ENCODE measurements around the gene FOXL1.

FOXL1 gene

DNA sequence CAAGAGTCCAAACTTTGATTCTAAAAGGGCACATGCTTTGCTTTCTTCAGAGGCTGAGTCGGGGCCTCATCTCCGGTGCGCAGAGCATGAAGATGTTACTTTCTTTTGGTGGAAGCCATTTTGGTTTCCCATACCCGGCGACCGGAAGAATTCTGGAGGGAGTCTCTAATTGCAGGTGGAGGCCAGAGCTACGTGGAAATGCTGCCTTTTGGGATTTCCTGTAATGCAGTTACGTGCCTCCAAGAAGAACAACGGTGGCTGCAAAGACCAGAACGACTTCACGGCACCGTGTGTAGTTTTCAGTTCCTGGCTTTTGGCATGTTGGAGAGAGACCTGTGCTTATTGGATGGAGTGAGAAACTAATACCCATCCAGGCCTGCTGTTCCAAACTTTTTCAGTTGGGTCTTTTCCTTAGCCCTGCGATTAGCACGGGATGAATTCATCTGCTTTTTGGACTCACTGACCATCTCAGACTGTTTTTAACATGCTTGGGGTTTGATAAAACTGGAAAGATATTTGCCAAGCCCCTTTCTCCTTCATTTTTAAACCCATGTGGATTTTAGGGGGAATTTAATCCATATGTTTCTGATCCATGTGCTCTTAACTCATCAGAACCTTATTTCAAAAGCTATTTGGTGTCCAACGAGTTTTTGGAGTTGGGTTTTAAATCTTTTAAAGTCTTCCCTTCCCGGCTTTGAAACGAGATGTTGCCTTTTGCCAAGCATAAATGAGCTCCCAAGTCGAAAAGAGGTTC is 19.0 kb downstream of the FOXL1 start:
- in situ Hi-C loops (cut with HindIII; ENCODE audit: low pct_unique_long_range_greater_than_20kb, low sequenced_read_pairs): no loop called here
- TF ChIP-seq JUND (IDR thresholded peaks at IDR 0.05; ENCODE audit: low read depth): no peak
- no peak for DNase-seq (ENCODE audit: low read depth in 1 of 2, low spot score in 1 of 2)

DNA sequence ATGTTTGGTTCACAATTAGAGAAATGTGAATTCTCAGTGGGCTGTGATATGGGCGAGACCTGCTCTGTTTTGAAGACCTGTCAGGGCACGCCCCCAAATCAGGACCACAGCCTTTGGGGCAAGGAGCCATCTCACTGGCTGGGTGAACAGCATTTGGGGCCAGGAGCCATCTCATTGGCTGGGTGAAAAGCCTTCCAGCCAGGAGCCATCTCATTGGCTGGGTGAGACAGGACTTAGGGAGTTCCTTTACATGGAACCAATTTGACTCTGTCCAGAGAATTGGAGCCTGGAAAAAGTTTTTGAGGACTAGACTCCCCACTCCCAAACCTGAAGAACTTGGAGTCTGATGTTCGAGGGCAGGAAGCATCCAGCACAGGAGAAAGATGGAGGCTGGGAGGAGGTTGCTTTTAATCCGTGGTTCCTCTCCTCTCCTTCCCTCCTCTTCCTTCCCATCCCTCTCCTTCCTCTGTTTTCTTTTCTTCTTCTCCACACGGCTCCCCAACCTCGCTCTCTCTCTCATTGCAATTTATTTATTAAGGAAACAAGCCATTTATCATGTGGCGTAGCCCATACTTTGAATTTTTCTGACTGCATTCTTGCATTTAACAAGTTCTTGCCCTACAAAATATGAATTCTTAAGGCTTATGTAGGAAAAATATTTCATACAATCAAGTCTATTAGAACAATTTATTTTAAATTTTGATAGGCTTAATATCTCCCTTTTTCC is 19.7 kb downstream of the FOXL1 start:
- in situ Hi-C loops (cut with HindIII; ENCODE audit: low pct_unique_long_range_greater_than_20kb, low sequenced_read_pairs): no loop called here
- no peak for TF ChIP-seq JUND (IDR thresholded peaks at IDR 0.05; ENCODE audit: low read depth)
- peak in 1 of 2 experiments; percentile 21 for DNase-seq (ENCODE audit: low read depth in 1 of 2, low spot score in 1 of 2)

DNA sequence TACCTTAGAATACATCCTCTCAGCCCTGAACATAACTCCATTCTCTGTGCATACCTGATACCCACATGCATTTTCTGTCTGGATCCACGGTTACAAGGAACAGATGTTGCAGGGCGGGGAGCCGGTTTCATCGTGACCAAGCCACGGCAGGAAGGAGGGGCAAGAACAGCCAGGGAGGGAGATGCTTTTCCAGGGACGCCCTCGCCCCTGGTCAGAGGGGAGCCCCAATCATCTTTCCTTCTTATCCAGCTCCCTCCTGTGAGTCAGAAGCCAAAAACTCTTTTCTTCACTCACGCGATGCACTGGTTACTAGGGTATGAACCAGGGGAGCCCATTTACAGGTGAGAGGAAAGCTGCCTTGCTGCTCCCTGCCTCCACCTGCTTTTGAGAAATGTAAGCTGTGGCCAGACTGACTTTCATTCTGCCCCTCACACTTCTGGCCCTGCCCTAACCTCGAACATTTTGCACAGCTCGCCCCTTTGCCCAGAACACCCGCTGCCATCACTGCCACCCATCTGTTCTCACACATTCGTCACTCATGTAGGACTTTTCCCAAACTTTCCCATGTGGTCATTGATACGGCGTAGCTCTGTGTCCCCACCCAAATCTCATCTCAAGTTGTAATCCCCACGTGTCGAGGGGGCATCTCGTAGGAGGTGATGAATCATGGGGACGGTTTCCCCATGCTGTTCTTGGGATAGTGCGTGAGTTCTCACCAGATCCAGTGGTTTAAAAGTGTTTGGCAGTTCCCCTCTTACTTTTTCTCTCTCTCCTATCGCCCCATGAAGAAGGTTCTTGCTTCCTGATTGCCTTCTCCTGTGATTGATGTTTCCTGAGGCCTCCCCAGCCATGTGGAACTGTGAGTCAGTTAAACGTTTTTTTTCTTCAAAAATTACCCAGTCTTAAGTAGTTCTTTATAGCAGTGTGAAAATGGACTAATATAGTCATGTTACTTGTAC is 20.5 kb downstream of the FOXL1 start:
- no peak for TF ChIP-seq JUND (IDR thresholded peaks at IDR 0.05; ENCODE audit: low read depth)
- no peak for DNase-seq (ENCODE audit: low read depth in 1 of 2, low spot score in 1 of 2)
- in situ Hi-C loops (cut with HindIII; ENCODE audit: low pct_unique_long_range_greater_than_20kb, low sequenced_read_pairs): no loop called here

DNA sequence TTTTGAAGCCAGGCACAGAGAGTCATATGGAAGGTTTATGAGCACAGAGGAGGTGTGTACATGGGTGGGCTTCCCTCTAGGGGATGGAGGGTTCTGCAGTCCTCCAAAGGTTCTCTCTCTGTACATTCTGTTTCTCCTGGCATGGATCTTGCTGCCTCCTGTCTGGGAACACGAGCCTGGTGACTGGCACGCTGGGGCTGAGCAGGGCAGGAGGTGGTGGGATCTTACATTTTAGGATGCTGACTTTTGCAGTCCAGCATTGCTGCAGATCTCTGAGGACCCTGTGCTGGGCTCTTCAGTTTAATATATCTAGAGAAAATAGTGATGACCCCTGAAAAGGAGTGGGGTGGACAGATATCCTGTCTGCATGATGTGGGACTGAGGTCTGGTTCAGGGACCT is 23.0 kb downstream of the FOXL1 start:
- in situ Hi-C loops (cut with HindIII; ENCODE audit: low pct_unique_long_range_greater_than_20kb, low sequenced_read_pairs): no loop called here
- DNase-seq (ENCODE audit: low read depth in 1 of 2, low spot score in 1 of 2): no peak
- no peak for TF ChIP-seq JUND (IDR thresholded peaks at IDR 0.05; ENCODE audit: low read depth)

DNA sequence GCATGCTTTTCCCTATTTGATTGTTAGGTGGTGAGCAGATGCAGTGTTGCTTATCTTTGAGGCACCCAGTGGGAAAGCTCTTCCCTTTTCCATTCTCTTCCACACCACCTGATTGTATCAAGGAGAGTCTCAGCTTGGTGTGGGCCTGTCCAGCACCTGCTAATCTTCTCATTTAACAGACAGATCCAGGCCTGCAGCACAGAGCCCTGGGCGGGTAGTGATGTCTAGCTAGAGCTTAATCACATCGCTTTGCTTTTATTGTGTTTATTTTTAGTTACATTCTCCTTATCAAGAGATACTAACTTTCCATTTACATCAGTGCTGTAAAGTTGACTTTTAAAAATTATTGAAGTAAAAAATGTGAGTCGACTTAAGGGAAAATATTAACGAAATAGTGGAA is 24.2 kb downstream of the FOXL1 start:
- no peak for TF ChIP-seq JUND (IDR thresholded peaks at IDR 0.05; ENCODE audit: low read depth)
- DNase-seq (ENCODE audit: low read depth in 1 of 2, low spot score in 1 of 2): no peak
- in situ Hi-C loops (cut with HindIII; ENCODE audit: low pct_unique_long_range_greater_than_20kb, low sequenced_read_pairs): no loop called here

DNA sequence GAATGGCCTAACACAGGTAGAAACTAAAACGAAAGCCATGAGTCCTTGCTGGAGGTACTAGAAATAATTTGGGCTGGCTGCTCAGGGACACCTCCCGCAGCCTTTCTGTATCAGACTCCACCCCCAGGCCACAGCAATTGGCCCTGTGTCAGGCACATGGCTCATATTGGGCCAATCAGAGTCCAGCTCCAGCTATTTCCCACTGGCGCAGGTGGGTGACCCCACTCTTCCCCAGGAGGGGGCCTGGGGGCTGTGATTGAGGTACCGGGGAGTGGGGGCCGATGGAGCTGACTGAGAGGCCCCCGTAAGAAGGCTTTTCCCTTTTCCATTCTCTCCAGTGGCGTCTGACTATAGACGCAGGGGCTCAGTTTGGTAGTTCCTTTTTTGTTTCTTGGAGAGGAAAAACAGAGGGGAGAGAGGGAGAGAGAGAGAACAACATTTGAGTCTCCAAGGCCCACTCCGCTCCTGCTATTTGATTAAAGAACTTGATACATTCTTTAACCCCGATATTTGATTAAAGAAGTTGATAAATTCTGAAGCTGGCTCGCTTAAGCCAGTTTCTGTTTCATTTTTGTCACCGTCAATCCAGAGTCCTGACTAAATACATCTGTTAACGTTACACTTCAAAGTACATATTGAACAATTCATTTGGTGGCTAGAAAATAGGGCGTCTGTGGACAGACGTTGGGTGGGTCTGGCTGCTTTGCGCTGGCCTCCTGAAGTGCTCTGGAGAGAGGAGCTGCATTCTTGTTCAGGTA is 26.3 kb downstream of the FOXL1 start:
- in situ Hi-C loops (cut with HindIII; ENCODE audit: low pct_unique_long_range_greater_than_20kb, low sequenced_read_pairs): no loop called here
- DNase-seq (ENCODE audit: low read depth in 1 of 2, low spot score in 1 of 2): peak; percentile 66 to 79
- TF ChIP-seq JUND (IDR thresholded peaks at IDR 0.05; ENCODE audit: low read depth): no peak

DNA sequence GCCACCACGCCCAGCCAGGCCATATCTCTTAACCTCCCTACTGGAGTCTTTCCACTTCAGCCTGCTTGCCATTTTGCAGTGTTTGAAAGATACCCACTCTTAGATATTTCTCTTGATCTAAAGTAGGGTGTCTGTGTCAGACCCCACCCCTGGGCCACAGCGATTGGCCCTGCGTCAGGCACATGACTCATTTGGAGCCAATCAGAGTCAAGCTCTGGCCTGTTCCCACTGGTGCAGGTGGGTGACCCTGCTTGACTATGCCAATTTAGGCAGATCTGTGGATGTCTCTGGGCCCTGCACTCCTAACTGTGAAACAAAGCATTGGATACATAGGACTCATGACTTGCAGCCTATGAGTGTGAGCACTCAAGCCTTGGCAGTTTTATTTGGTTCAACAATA is 27.6 kb downstream of the FOXL1 start:
- TF ChIP-seq JUND (IDR thresholded peaks at IDR 0.05; ENCODE audit: low read depth): no peak
- in situ Hi-C loops (cut with HindIII; ENCODE audit: low pct_unique_long_range_greater_than_20kb, low sequenced_read_pairs): no loop called here
- no peak for DNase-seq (ENCODE audit: low read depth in 1 of 2, low spot score in 1 of 2)

DNA sequence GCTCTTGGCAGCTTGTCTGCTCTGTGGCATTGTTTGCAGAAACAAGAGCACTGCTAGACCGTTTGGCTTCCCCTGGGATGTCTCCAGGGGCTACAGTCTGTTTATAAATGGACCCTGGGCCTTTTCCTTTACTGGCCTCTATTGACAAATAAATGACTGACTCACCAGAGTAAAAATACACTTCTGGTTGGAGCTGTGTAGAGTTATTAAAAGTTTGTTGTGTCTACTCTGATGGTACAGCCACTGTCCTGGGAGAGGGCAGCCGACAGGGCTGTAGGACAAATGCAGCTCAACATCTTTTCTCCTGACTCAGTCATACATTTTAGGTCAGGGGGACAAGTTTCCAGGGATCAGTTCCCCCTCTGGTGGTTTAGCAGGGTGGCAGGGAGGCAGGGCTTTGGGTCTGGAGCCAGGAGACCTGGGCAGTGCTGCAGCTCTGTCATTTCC is 30.0 kb downstream of the FOXL1 start:
- TF ChIP-seq JUND (IDR thresholded peaks at IDR 0.05; ENCODE audit: low read depth): no peak
- no peak for DNase-seq (ENCODE audit: low read depth in 1 of 2, low spot score in 1 of 2)
- in situ Hi-C loops (cut with HindIII; ENCODE audit: low pct_unique_long_range_greater_than_20kb, low sequenced_read_pairs): no loop called here

DNA sequence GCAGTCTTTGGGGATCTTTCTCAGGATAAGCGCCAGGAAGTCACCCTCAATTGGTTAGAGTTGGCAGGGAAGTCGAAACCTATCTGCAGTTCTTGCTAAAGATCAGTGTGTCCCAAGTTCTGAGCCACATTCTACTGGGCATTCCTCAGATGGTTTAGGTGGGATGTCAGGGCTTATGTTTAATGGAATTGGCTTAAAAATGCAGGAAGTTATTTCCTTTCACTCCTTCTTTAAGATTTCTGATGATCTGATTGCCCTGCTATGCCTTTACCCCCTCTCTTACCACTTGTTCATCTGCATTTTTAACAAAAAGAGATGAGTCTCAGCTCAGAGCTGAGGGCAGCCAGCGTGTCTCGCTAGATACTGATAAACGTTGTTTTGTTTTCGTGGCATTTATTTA is 30.8 kb downstream of the FOXL1 start:
- TF ChIP-seq JUND (IDR thresholded peaks at IDR 0.05; ENCODE audit: low read depth): no peak
- in situ Hi-C loops (cut with HindIII; ENCODE audit: low pct_unique_long_range_greater_than_20kb, low sequenced_read_pairs): no loop called here
- DNase-seq (ENCODE audit: low read depth in 1 of 2, low spot score in 1 of 2): no peak

DNA sequence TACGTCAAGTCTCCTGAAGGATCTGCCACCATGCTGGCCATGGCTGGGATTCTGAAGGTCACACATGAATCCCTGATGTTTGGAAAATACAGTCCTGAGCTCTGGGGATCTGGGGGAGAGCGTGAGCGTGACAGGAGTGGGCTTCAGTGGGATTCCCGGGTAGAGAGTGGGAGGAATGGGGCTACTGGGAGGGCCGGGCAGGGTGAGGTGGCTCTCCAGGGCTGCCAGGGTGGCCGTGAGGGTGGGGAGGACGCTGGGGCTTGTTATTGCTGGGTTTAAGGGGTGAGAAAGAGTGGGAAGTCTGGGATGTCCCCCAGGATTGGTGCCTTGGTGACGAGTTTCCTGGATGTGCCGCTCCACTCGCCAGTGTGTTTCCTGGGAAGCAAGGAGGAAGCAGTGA is 31.3 kb downstream of the FOXL1 start:
- DNase-seq (ENCODE audit: low read depth in 1 of 2, low spot score in 1 of 2): no peak
- no peak for TF ChIP-seq JUND (IDR thresholded peaks at IDR 0.05; ENCODE audit: low read depth)
- in situ Hi-C loops (cut with HindIII; ENCODE audit: low pct_unique_long_range_greater_than_20kb, low sequenced_read_pairs): no loop called here

DNA sequence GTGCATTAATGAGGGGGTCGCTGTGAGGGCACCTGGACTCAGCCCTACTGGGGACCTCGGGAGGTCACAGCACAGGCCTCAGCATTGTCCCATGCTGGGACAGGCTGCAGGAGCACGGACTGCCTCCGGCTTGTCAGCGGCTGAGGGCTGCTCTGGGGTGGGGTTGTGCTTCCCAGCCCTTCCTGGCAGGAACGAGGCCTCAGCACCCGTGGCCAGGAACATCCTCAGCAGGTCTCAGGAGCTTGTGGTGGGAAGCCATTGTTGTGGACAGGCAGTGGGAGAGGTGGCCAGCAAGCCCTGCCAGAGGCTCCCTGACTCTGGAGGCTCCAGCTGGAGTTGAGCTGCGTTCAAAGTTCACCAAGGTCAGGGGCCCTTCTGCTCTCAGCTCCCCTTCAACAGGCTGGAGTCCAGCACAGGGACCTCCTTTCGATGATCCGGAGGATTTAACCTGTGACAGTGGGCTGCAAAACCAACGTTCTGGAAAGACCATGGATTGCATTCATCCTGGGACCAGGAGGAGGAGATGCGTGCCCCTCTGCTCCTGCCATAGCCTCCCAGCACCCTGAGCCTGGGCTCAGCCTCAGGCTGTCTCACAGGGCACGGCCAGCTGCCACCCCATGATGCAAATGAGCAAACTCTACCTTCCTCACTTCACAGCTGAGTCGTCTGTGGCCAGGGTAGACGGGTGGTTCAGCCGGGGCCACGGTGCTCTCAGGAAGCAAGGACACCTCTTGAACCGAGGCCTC is 32.6 kb downstream of the FOXL1 start:
- no peak for DNase-seq (ENCODE audit: low read depth in 1 of 2, low spot score in 1 of 2)
- in situ Hi-C loops (cut with HindIII; ENCODE audit: low pct_unique_long_range_greater_than_20kb, low sequenced_read_pairs): no loop called here
- TF ChIP-seq JUND (IDR thresholded peaks at IDR 0.05; ENCODE audit: low read depth): no peak

All from T47D (cell line).